Body of pancreas (tissue), 4 donors: Measurements from ENCODE around the gene DNAH3. TPM values are rescaled to one million over a fixed set of nuclear protein-coding genes. Genes with fewer than 3 reads are reported as not detected.

Experiments
- ATAC-seq: fragments of 150-250 bp; one replicate; pipeline ENCODE4 v1.9.1; 2016
- DNase-seq, 4 donors: peaks; one replicate each; pipeline ENCODE4 v3.0.0-alpha.2; 2019
- H3K27ac ChIP-seq, 4 donors: fragments of 200-600 bp; sonication (generic); 1 replicate in 3 of 4; 2 replicates in 1 of 4; pipeline versions ENCODE4 v1.5.1 to v1.6.1; 2016 to 2019; ENCODE audit warnings: mild to moderate bottlenecking in 1 of 4, mixed read lengths in 1 of 4, moderate library complexity in 1 of 4
- H3K27me3 ChIP-seq, 2 donors: fragments of 200-600 bp; sonication (generic); one replicate each; pipeline ENCODE4 v1.6.0; 2016; ENCODE audit warnings: mild to moderate bottlenecking in 1 of 2
- H3K36me3 ChIP-seq, 2 donors: fragments of 200-600 bp; sonication (generic); replicated peaks in 1 of 2; 2 replicates each; pipeline ENCODE4 v1.5.1; 2016; ENCODE audit warnings: low read depth in 2 of 2; ENCODE audit not compliant: insufficient read depth in 1 of 2
- H3K4me1 ChIP-seq: fragments of 200-600 bp; sonication (generic); one replicate; pipeline ENCODE4 v1.6.0; 2016
- H3K4me3 ChIP-seq, 2 donors: fragments of 200-600 bp; sonication (generic); 1 replicate in 1 of 2; 2 replicates in 1 of 2; pipeline ENCODE4 v1.5.1; 2016 to 2019
- H3K9me3 ChIP-seq, 3 donors: fragments of 200-600 bp; sonication (generic); 1 replicate in 2 of 3; 2 replicates in 1 of 3; pipeline ENCODE4 v1.5.1; 2016
- POLR2A ChIP-seq, 3 donors: fragments of 450-650 bp; IDR thresholded peaks; one replicate each; pipeline ENCODE4 v1.6.1; 2016; ENCODE audit warnings: antibody characterized with exemption in 3 of 3, mild to moderate bottlenecking in 2 of 3
- WGBS, 2 donors: methylation state at CpG; one replicate each; pipeline ENCODE4 v1.1.5; 2017; 5-methylcytosine and 5-hydroxymethylcytosine counted together
- intact Hi-C: fragments of 100-400 bp; cut with DNase I; formaldehyde crosslinking; loops from one replicate; pipeline ENCODE4 v1.15.1; 2023
- total RNA-seq, 2 donors: library from RNA; depleted of rRNA; stranded (reverse); fragments of >200 nt; gene quantifications; one replicate each; pipeline ENCODE4 v1.1.0, GENCODE V29; 2016
- TF ChIP-seq, protein P1 (sequence below), 7 experiments: fragments of 450-650 bp in 4 of 7; fragments of 200-600 bp in 3 of 7; sonication (generic) in 3 of 7; IDR thresholded peaks; one replicate each; pipeline ENCODE4 v1.5.1; 2016 to 2019; ENCODE audit warnings: antibody characterized with exemption in 7 of 7

The DNAH3 gene
- total RNA-seq, 2 donors from 2014 or later: not detected

DNA sequence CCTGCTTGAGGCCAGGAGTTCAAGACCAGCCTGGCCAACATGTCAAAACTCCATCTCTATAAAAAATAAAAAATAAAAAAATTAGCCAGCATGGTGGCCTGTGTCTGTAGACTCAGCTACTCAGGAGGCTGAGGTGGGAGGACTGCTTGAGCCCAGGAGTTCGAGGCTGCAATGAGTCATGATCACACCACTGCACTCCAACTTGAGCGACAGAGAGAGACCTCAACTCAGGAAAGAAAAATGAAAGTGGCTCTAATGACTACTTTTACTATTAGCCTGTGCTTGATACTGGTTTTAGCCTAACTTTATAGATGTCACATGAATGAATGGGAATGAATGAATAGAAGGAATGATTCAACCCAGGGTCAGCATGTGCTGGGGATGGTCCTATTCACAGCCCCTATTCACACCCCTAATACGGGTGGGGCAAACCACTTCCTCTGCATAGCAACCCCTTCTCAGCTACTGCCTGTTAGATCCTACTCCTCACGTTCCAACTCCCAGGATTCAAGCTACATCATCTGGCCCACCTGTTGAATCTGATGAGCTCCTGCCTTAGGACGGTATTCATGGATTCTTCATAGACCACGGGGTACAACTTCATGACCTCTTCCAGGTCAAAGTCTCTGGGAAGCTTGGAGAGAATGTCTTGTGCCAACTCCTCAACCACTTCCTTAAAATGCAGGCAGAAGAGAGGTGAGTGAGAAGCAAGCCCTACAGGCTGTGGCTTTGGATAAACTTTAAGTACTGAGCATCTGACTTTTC lies 209.6 kb downstream of the DNAH3 start:
- intact Hi-C loops: no loop called here

DNA sequence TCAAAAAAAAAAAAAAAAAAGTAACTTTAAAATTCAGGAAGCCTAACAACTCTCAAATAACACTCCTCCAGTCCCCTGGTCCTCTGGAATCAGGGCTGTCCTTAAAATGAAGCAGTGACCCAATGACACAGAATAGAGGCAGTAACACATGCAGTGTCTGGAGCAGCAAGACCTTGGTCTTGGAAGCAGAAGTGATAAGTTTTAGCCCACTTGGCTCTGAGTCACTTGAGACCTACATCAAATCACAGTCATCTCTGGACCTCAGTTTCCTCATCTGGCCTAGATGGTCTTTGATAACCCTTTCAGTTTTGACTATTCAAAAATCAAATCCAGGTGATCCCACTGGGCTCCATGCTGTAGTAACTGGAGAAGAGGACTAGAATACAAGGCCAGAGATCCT lies 211.0 kb downstream of the DNAH3 start:
- intact Hi-C loops: no loop called here
- H3K27me3 ChIP-seq: no peaks in the 10 kb centered on the region
- H3K4me1 ChIP-seq: no peaks in the 10 kb centered on the region
- H3K9me3 ChIP-seq: no peaks in the 10 kb centered on the region
- H3K4me3 ChIP-seq: no peak overlapping the region
- no peak for ATAC-seq
- TF ChIP-seq POLR2A (IDR thresholded peaks at IDR 0.05): no peak
- no peak for DNase-seq
- no peaks in the 10 kb centered on the region for H3K36me3 ChIP-seq
- no peak overlapping the region for H3K27ac ChIP-seq

More for the DNA sequence above, 209.6 kb downstream of the DNAH3 start:
- Histone ChIP-seq H3K4me1 (no peaks in the 10 kb centered on the region), H3K9me3 (no peaks in the 10 kb centered on the region), H3K36me3 (no peaks in the 10 kb centered on the region), H3K27ac (no peak overlapping the region), H3K4me3 (no peak overlapping the region), H3K27me3 (no peaks in the 10 kb centered on the region)
- ATAC-seq (no peak), DNase-seq (no peak)
- 66 to 67% methylated on average over 6 of the region's 6 CpGs for whole genome bisulfite sequencing, 2 donors
- TF ChIP-seq POLR2A (IDR thresholded peaks at IDR 0.05): no peak
- TF ChIP-seq, protein P1, sequence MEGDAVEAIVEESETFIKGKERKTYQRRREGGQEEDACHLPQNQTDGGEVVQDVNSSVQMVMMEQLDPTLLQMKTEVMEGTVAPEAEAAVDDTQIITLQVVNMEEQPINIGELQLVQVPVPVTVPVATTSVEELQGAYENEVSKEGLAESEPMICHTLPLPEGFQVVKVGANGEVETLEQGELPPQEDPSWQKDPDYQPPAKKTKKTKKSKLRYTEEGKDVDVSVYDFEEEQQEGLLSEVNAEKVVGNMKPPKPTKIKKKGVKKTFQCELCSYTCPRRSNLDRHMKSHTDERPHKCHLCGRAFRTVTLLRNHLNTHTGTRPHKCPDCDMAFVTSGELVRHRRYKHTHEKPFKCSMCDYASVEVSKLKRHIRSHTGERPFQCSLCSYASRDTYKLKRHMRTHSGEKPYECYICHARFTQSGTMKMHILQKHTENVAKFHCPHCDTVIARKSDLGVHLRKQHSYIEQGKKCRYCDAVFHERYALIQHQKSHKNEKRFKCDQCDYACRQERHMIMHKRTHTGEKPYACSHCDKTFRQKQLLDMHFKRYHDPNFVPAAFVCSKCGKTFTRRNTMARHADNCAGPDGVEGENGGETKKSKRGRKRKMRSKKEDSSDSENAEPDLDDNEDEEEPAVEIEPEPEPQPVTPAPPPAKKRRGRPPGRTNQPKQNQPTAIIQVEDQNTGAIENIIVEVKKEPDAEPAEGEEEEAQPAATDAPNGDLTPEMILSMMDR (IDR thresholded peaks at IDR 0.05): no peak

DNA sequence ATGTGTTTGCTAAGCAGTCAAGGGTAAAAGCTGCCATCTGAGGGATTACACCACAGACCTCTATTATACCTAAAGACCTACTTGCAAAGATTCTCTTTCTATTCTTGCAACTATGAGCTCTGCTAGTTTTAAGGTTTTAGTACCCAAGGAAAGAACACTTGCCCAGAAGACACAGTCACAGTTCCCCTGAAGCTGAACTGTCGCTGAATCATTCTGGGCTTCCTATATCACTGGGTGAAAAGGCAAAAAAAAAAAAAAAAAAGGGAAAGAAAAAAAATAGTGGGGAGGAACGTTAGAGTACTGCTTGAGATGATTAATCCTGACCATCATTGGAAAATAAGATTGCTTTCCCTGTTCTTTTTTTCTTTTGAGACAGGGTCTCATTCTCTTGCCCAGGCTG lies 212.2 kb downstream of the DNAH3 start:
- no peaks in the 10 kb centered on the region for H3K9me3 ChIP-seq
- intact Hi-C loops: no loop called here
- 52 to 74% methylated on average over 2 of the region's 2 CpGs for WGBS, 2 donors
- H3K27ac ChIP-seq: no peak overlapping the region
- H3K27me3 ChIP-seq: no peaks in the 10 kb centered on the region
- H3K4me1 ChIP-seq: no peaks in the 10 kb centered on the region
- ATAC-seq: no peak
- no peaks in the 10 kb centered on the region for H3K36me3 ChIP-seq
- TF ChIP-seq, protein P1 (IDR thresholded peaks at IDR 0.05): no peak
- TF ChIP-seq POLR2A (IDR thresholded peaks at IDR 0.05): no peak
- DNase-seq: no peak
- H3K4me3 ChIP-seq: no peak overlapping the region

DNA sequence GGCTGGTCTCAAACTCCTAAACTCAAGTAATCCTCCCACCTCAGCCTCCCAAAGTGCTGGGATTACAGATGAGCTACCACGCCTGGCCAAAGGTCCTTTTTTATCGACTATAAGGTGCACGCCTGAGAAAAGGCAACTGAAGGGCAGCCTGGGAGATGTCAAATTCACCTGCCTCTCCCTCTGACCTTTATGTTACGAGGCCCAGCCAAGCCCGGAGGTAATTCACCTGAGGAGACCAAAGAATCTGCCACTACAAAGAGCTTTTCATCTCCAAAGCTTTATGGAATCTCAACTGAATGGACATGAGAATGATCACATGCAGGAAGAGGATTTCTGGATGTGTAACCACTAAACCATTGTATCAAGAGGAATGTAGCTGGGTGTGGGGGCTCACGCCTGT lies 212.9 kb downstream of the DNAH3 start:
- Histone ChIP-seq H3K27ac (no peak overlapping the region), H3K4me1 (no peaks in the 10 kb centered on the region), H3K36me3 (no peaks in the 10 kb centered on the region), H3K4me3 (no peak overlapping the region), H3K9me3 (no peaks in the 10 kb centered on the region), H3K27me3 (no peaks in the 10 kb centered on the region)
- no peak for ATAC-seq
- WGBS, 2 donors: 47 to 55% methylated on average over 6 of the region's 6 CpGs
- DNase-seq: no peak
- no peak for TF ChIP-seq POLR2A (IDR thresholded peaks at IDR 0.05)
- TF ChIP-seq, protein P1 (IDR thresholded peaks at IDR 0.05): no peak
- intact Hi-C loops: no loop called here

DNA sequence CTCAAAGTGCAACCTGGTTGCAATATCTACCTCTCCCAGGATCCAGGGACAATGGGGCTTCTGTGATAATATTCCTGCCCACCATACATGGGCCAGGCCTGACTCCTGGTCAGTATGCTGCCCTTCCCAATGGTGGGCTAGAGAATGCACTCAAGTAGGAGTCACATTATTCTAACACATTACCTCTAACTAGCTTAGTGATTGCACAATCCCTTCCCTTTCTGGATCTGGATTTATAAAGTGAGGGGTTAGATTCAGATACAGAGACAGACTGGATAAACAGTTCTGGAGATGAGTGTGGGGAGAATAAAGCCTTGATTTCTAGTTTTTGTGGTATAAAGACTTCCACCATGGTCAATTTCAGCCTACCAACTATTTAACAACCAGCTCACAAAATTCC lies 217.1 kb downstream of the DNAH3 start:
- DNase-seq: no peak
- no peak for ATAC-seq
- Histone ChIP-seq H3K4me1 (no peaks in the 10 kb centered on the region), H3K4me3 (no peak overlapping the region), H3K9me3 (no peaks in the 10 kb centered on the region), H3K27me3 (no peaks in the 10 kb centered on the region), H3K27ac (no peak overlapping the region), H3K36me3 (no peaks in the 10 kb centered on the region)
- TF ChIP-seq POLR2A (IDR thresholded peaks at IDR 0.05): no peak
- intact Hi-C loops: no loop called here

DNA sequence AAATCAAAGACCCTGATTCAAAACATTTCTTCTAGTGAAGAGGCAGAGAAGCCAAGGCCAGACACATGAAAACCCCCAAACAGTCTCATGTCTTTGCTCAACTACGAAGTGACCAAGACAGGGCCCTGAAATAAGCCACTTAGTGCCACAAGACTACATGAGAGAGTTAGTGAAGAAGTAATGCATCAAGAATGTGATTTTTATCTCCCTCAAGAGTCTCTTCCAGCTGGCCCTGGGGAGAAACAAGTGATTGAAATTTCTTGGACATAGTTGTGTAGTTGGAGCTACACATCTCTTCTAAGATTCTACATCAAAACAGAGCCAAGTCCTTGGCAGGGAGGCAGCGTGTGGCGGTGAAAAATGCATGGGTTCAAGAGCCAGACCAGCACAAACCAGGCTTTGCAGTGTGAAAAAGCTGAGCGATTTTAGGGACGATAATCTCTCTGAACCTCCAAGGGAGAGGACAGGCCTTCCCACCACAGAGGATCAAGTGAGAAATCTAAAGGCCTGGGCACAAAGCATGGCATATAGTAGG lies 219.5 kb downstream of the DNAH3 start:
- TF ChIP-seq, protein P1 (IDR thresholded peaks at IDR 0.05): no peak
- TF ChIP-seq POLR2A (IDR thresholded peaks at IDR 0.05): no peak
- no peaks in the 10 kb centered on the region for H3K9me3 ChIP-seq
- H3K27me3 ChIP-seq: no peaks in the 10 kb centered on the region
- no peak for ATAC-seq
- no peak for DNase-seq
- H3K4me3 ChIP-seq: no peak overlapping the region
- H3K27ac ChIP-seq: no peak overlapping the region
- intact Hi-C loops: no loop called here
- H3K36me3 ChIP-seq: no peaks in the 10 kb centered on the region
- no peaks in the 10 kb centered on the region for H3K4me1 ChIP-seq
- WGBS, 2 donors: 86 to 89% methylated on average over 5 of the region's 5 CpGs
